PC-9 (cell line): ENCODE data around the gene CCM2. TPM values are rescaled to one million over a fixed set of nuclear protein-coding genes. Genes with fewer than 3 reads are reported as not detected.

Experiments used
- Bru-seq: library from RNA; stranded (reverse); fragments of 400-500 nt; gene quantifications from one replicate; lab custom pipeline; 2021; lab: Mats Ljungman, UMichigan
- BruChase-seq, 2 experiments: library from RNA; stranded (reverse); fragments of 400-500 nt; gene quantifications; one replicate each; lab custom pipeline; 2021; lab: Mats Ljungman, UMichigan
- BruUV-seq: library from RNA; stranded (reverse); fragments of 400-500 nt; replicated peaks from 2 replicates; lab custom pipeline; 2021; lab: Mats Ljungman, UMichigan
- CTCF ChIA-PET: fragments of 300-600 bp; sonication (Branson Sonifier 250); formaldehyde crosslinking; loops from one replicate; lab custom pipeline; 2022; ENCODE audit warnings: antibody characterized with exemption; lab: Charles Lee
- POLR2A ChIA-PET: fragments of 300-600 bp; sonication (Branson Sonifier 250); formaldehyde crosslinking; loops from one replicate; lab custom pipeline; 2022; ENCODE audit warnings: antibody characterized with exemption; ENCODE audit not compliant: unreplicated experiment; lab: Charles Lee
- DNase-seq, 2 experiments: peaks; one replicate each; pipeline versions ENCODE4 v3.0.0 to v3.0.0-alpha.2; 2015 to 2022; ENCODE audit warnings: mixed read lengths in 1 of 2
- H2AFZ ChIP-seq: fragments of 200-600 bp; sonication (generic); 2 replicates; pipeline ENCODE4 v1.8.1; 2017; ENCODE audit warnings: antibody characterized with exemption
- H3F3A ChIP-seq: fragments of 200-600 bp; sonication (generic); 2 replicates; pipeline ENCODE4 v1.8.1; 2017; ENCODE audit warnings: antibody characterized with exemption, mild to moderate bottlenecking, low read depth; ENCODE audit not compliant: insufficient read depth
- H3K27ac ChIP-seq: fragments of 200-600 bp; sonication (generic); 2 replicates; pipeline ENCODE4 v1.6.1; 2016; ENCODE audit warnings: mixed run types
- H3K27me3 ChIP-seq: fragments of 200-600 bp; sonication (generic); 2 replicates; pipeline ENCODE4 v1.6.1; 2016; ENCODE audit warnings: low read depth, mixed run types; ENCODE audit not compliant: insufficient read depth
- H3K36me3 ChIP-seq: fragments of 200-600 bp; sonication (generic); 2 replicates; pipeline ENCODE4 v1.6.1; 2016; ENCODE audit warnings: low read depth, mixed run types
- H3K4me1 ChIP-seq: fragments of 200-600 bp; sonication (generic); replicated peaks from 2 replicates; pipeline ENCODE4 v1.6.1; 2016; ENCODE audit warnings: mixed run types; ENCODE audit not compliant: insufficient read depth
- H3K4me2 ChIP-seq: fragments of 200-600 bp; sonication (generic); 2 replicates; pipeline ENCODE4 v1.6.1; 2017; ENCODE audit warnings: mixed run types
- H3K4me3 ChIP-seq: fragments of 200-600 bp; sonication (generic); 2 replicates; pipeline ENCODE4 v1.6.1; 2016; ENCODE audit warnings: mixed run types
- H3K79me2 ChIP-seq: fragments of 200-600 bp; sonication (generic); 2 replicates; pipeline ENCODE4 v1.6.1; 2017; ENCODE audit warnings: low read depth, mixed run types
- H3K9me2 ChIP-seq: fragments of 200-600 bp; sonication (generic); 2 replicates; pipeline ENCODE4 v1.8.1; 2017; ENCODE audit warnings: mild to moderate bottlenecking; ENCODE audit not compliant: insufficient read depth
- H3K9me3 ChIP-seq: fragments of 200-600 bp; sonication (generic); 2 replicates; pipeline ENCODE4 v1.8.1; 2016; ENCODE audit warnings: low read depth; ENCODE audit not compliant: insufficient read depth
- H4K20me1 ChIP-seq: fragments of 200-600 bp; sonication (generic); 2 replicates; pipeline ENCODE4 v1.8.1; 2017; ENCODE audit not compliant: insufficient read depth
- EZH2 ChIP-seq: fragments of 200-600 bp; sonication (generic); IDR thresholded peaks from 2 replicates; pipeline ENCODE4 v1.8.0; 2017; ENCODE audit warnings: antibody characterized with exemption, low read depth
- intact Hi-C: fragments of 100-400 bp; cut with micrococcal nuclease; formaldehyde crosslinking; loops from one replicate; pipeline ENCODE4 v1.10.0; 2022; ENCODE audit not compliant: unreplicated experiment
- long read RNA-seq: library from polyadenylated mRNA; stranded (forward); transcript quantifications from one replicate; pipeline ENCODE4 v2.0.0, GENCODE V29; 2022
- total RNA-seq: library from RNA; stranded (reverse); gene quantifications from 2 replicates; pipeline ENCODE4 v1.2.3, GENCODE V29; 2021
- TF ChIP-seq, protein P1 (sequence below): fragments of 200-600 bp; sonication (generic); conservative IDR thresholded peaks from 2 replicates; pipeline ENCODE4 v1.6.1; 2017; ENCODE audit warnings: mixed run types, antibody characterized with exemption, mild to moderate bottlenecking, moderate library complexity

Gene CCM2
- total RNA-seq = 48.1 and 54.2 TPM in 2 replicates
- percentile 85 among the genes with signal in this experiment for Bru-seq, nascent RNA
- percentile 72 among the genes with signal in this experiment for BruChase-seq, experiment 1, labeled RNA remaining after a 2-hour chase
- BruChase-seq, experiment 2, labeled RNA remaining after a 6-hour chase = percentile 62 among the genes with signal in this experiment
- long read RNA-seq, transcript CCM2-201 (10 exons, 1,894 nt) = major isoform, 89 of 153 reads
- long read RNA-seq, transcript CCM2-218 (9 exons, 1,719 nt) = minor isoform, 32 of 153 reads
- long read RNA-seq, partial matches to known transcripts = 9 of 153 reads
- long read RNA-seq, other reads (novel, unspliced or antisense) = 18 of 153 reads

DNA sequence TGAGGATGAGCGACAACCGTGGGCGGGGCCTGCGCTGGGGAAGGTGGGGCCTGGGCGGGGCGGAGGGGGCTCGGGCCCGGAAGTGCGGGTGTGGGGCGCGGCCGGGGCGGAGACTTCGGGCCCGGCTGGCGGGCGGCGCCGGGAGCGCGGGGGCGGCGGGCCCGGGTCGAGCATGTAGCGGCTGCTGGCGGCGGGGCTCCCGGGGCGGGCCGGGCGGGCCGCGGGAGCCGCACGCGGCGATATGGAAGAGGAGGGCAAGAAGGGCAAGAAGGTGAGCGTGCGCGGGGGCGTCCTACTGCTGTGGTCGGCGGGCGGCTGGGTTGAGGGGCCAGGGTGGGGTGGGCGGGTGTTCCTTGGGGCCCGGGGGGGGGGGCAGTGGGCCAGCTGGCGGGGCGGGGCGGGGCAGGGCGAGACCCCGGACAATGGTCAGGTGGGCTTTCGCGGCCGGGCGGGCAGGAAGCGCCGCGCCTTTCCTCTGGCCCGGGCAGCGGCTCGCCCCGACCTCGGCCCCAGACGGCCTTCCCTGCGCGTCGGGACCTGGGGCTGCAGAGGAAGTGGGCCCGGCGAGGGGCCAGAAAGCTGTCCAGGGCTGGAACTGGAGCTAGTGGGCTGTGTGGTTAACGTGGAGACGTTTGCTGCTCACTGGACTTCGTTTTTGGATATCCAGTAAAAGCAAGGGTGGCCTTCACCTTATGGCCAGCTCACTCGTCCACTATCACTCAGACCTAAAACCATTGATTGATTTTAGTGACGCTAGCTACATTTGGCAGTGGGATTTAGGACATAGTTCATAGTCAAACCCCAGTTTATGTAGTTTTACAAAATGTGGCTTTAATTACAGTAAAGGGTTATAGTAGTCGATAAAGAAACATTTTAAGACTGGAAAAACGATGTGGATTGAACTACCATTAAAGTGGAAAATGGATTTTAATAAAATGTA is at the start of gene CCM2:
CCM2 (plus strand) TSS at position 109 of the 940 bp plus-strand sequence; CDS start at position 242, 133 bp downstream.
- H3K79me2 ChIP-seq = peaks cover 41% of the 10 kb centered on the region
- H3K9me2 ChIP-seq = no peaks in the 10 kb centered on the region

DNA sequence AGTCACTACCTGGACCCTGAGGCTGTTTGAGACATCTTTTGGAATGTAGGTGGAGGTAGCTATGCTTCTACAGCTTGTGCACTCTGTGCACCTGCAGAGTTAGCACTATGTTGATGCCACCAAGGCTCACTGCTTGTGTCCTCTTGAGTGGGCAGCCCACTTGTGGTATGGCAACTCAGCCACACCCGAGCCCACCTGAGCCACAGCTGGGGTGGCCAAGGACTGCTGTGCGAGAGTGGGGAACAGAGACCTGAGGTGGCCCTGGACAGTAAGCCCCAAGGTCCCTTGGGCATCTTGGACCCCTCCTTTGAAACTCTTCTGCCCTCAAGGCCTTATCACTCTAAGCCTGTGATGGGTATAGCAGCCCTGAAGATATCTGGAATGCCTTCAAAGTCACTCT is 46.8 kb upstream of the CCM2 start:
- H3K9me2 ChIP-seq = no peaks in the 10 kb centered on the region
- H3K4me2 ChIP-seq = no peak overlapping the region
- DNase-seq = no peak
- intact Hi-C loops = no loop called here
- no peak overlapping the region for H3K4me3 ChIP-seq
- peaks cover under 1% of the 10 kb centered on the region; the same call in 1 of the 2 replicates for H3F3A ChIP-seq
- H3K27me3 ChIP-seq = peaks cover 11% of the 10 kb centered on the region
- no peaks in the 10 kb centered on the region for H3K4me1 ChIP-seq
- no peaks in the 10 kb centered on the region for H3K79me2 ChIP-seq
- BruUV-seq = no TSS peak
- H3K27ac ChIP-seq = no peak overlapping the region
- TF ChIP-seq EZH2 = no peak
- TF ChIP-seq, protein P1, sequence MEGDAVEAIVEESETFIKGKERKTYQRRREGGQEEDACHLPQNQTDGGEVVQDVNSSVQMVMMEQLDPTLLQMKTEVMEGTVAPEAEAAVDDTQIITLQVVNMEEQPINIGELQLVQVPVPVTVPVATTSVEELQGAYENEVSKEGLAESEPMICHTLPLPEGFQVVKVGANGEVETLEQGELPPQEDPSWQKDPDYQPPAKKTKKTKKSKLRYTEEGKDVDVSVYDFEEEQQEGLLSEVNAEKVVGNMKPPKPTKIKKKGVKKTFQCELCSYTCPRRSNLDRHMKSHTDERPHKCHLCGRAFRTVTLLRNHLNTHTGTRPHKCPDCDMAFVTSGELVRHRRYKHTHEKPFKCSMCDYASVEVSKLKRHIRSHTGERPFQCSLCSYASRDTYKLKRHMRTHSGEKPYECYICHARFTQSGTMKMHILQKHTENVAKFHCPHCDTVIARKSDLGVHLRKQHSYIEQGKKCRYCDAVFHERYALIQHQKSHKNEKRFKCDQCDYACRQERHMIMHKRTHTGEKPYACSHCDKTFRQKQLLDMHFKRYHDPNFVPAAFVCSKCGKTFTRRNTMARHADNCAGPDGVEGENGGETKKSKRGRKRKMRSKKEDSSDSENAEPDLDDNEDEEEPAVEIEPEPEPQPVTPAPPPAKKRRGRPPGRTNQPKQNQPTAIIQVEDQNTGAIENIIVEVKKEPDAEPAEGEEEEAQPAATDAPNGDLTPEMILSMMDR = no peak
- no peak overlapping the region for H2AFZ ChIP-seq
- ChIA-PET POLR2A (interaction anchor here (0.6 kb wide), 1 partner anchor 303 kb away, joined by 3 read pairs; no protein-coding TSS in a partner anchor), CTCF (no interaction called here)
- no peaks in the 10 kb centered on the region for H4K20me1 ChIP-seq
- H3K36me3 ChIP-seq = no peaks in the 10 kb centered on the region
- no peaks in the 10 kb centered on the region for H3K9me3 ChIP-seq

More for the DNA sequence above, at the start of gene CCM2:
- intact Hi-C loops = loop anchor here (2.0 kb wide), 2 partner anchors 48 to 152 kb away; partner anchors contain the start of gene H2AZ2
- Histone ChIP-seq H3K4me3 (peak within 1 kb of the TSS; percentile 98), H3K36me3 (no peaks in the 10 kb centered on the region), H3K27me3 (no peaks in the 10 kb centered on the region), H3K27ac (peak within 1 kb of the TSS; percentile 66), H2AFZ (peak within 1 kb of the TSS; percentile 99), H3K4me2 (peak within 1 kb of the TSS; percentile 85), H4K20me1 (no peaks in the 10 kb centered on the region; the same call in 1 of the 2 replicates), H3K9me3 (no peaks in the 10 kb centered on the region), H3F3A (peaks cover 29% of the 10 kb centered on the region), H3K4me1 (peaks cover 36% of the 10 kb centered on the region)
- POLR2A ChIA-PET = interaction anchor here (0.5 to 1.3 kb wide), 10 partner anchors 15 to 1783 kb away, joined by 3 to 32 read pairs (median 8); partner anchors contain the start of gene TBRG4
- BruUV-seq = no TSS peak
- DNase-seq = peak in 1 of 2 experiments; percentile 29
- TF ChIP-seq EZH2 = no peak
- TF ChIP-seq, protein P1 = no peak
- CTCF ChIA-PET = interaction anchor here (0.6 to 2.4 kb wide), 7 partner anchors 14 to 925 kb away, joined by 3 to 13 read pairs (median 4); no protein-coding TSS in a partner anchor

DNA sequence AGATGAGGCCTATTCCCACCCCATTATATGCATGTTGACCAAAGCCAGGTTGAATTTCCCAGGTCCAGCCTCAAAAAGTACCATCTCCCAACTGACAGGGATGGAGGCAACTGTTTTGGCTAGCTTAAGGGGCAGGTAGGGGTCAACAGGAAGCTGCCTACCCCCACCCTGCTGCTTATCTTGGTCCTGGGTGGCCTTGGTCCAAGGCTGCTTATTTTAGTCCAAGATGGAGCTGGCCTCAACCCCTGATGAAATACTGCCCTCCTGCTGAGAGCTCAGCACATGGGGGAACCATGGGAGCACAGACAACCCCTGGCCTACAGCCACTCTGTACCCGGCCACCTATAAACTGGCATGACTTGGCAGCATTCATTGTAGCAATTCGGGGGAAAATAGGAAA is 44.3 kb upstream of the CCM2 start:
- POLR2A ChIA-PET = interaction anchor here (0.5 to 0.6 kb wide), 2 partner anchors 44 to 143 kb away, joined by 3 to 9 read pairs; no protein-coding TSS in a partner anchor
- Histone ChIP-seq H3K4me2 (no peak overlapping the region), H3K27ac (no peak overlapping the region), H3K9me2 (no peaks in the 10 kb centered on the region), H3K36me3 (no peaks in the 10 kb centered on the region), H3K9me3 (no peaks in the 10 kb centered on the region), H3K4me3 (no peak overlapping the region), H3K79me2 (no peaks in the 10 kb centered on the region), H2AFZ (no peak overlapping the region), H3K4me1 (peaks cover 9% of the 10 kb centered on the region; the same call in 1 of the 2 replicates), H3K27me3 (peaks cover 11% of the 10 kb centered on the region), H3F3A (peaks cover 12% of the 10 kb centered on the region; the same call in 1 of the 2 replicates), H4K20me1 (no peaks in the 10 kb centered on the region)
- BruUV-seq = no TSS peak
- intact Hi-C loops = no loop called here
- CTCF ChIA-PET = no interaction called here
- no peak for DNase-seq
- TF ChIP-seq, protein P1 = no peak
- no peak for TF ChIP-seq EZH2
